HG03457 (cell line): ENCODE measurements around the gene CR2.
"Not testable (repeated sequence)": the region's sequence is repeated elsewhere in the genome, so short reads cannot be mapped to it uniquely, and the experiment has no call there.

Source experiments
- ATAC-seq: cut with Tn5 transposase; IDR thresholded peaks from one replicate; pipeline ENCODE4 v1.9.1; 2021; ENCODE audit warnings: moderate number of reproducible peaks; ENCODE audit not compliant: unreplicated experiment

CR2 gene

GRCh38 chr1:207444514-207445217 lies 9.5 kb upstream of the CR2 start:
- no peak for ATAC-seq

GRCh38 chr1:207453710-207454045 lies 450 bp upstream of the CR2 start:
- no peak for ATAC-seq

GRCh38 chr1:207455183-207455754 lies 1.1 kb downstream of the CR2 start:
- ATAC-seq: no peak

GRCh38 chr1:207458414-207458813 lies 4.3 kb downstream of the CR2 start:
- ATAC-seq: no peak

GRCh38 chr1:207459008-207459407 lies 4.9 kb downstream of the CR2 start:
- no peak for ATAC-seq

- ATAC-seq: no peak
These were observed 7.5 kb downstream of the CR2 start for GRCh38 chr1:207461649-207462048.

GRCh38 chr1:207462535-207462934 lies 8.4 kb downstream of the CR2 start:
- ATAC-seq: no peak

- ATAC-seq: no peak
These were observed 8.9 kb downstream of the CR2 start for GRCh38 chr1:207463021-207463420.

- no peak for ATAC-seq
These were observed 9.4 kb downstream of the CR2 start for GRCh38 chr1:207463571-207463970.

GRCh38 chr1:207470927-207471326 lies 16.8 kb downstream of the CR2 start:
- ATAC-seq: no peak

- no peak for ATAC-seq
These were observed 20.1 kb downstream of the CR2 start for GRCh38 chr1:207474210-207474609.

GRCh38 chr1:207486198-207486597 lies 32.1 kb downstream of the CR2 start:
- ATAC-seq: no peak

- ATAC-seq: no peak
These were observed 33.5 kb downstream of the CR2 start for GRCh38 chr1:207487636-207488035.

- ATAC-seq: no peak
These were observed 39.1 kb downstream of the CR2 start for GRCh38 chr1:207493212-207493611.

- no peak for ATAC-seq
These were observed 40.0 kb downstream of the CR2 start for GRCh38 chr1:207494171-207494570.

- ATAC-seq: not testable (repeated sequence)
These were observed 41.2 kb downstream of the CR2 start for GRCh38 chr1:207495281-207495680.

- ATAC-seq: no peak
These were observed 42.0 kb downstream of the CR2 start, which contains the start of gene CR1 for GRCh38 chr1:207495801-207496792. TSS of gene CR1 (plus strand) at chr1:207496157. CDS start at chr1:207496268, 111 bp downstream.

- no peak for ATAC-seq
These were observed 43.8 kb downstream of the CR2 start for GRCh38 chr1:207497941-207498340.

GRCh38 chr1:207499573-207499972 lies 45.4 kb downstream of the CR2 start:
- no peak for ATAC-seq

GRCh38 chr1:207500306-207500705 lies 46.2 kb downstream of the CR2 start:
- ATAC-seq: no peak

- no peak for ATAC-seq
These were observed 46.9 kb downstream of the CR2 start for GRCh38 chr1:207501071-207501470.

GRCh38 chr1:207502726-207503125 lies 48.6 kb downstream of the CR2 start:
- ATAC-seq: no peak
